NCI-H2107 treated with DMSO at 0.1 percent for 48 hours (cell line): ENCODE measurements around the gene PTGER3.
"Not testable (repeated sequence)": the region's sequence is repeated elsewhere in the genome, so short reads cannot be mapped to it uniquely, and the experiment has no call there.

Experiments
- DNase-seq: peaks from one replicate; lab custom pipeline; 2025; ENCODE audit not compliant: unreplicated experiment; lab: John Stamatoyannopoulos, UW

PTGER3 gene

GRCh38 chr1:70961374-70961975 is 86.1 kb downstream of the PTGER3 start:
- DNase-seq: no peak

DNA sequence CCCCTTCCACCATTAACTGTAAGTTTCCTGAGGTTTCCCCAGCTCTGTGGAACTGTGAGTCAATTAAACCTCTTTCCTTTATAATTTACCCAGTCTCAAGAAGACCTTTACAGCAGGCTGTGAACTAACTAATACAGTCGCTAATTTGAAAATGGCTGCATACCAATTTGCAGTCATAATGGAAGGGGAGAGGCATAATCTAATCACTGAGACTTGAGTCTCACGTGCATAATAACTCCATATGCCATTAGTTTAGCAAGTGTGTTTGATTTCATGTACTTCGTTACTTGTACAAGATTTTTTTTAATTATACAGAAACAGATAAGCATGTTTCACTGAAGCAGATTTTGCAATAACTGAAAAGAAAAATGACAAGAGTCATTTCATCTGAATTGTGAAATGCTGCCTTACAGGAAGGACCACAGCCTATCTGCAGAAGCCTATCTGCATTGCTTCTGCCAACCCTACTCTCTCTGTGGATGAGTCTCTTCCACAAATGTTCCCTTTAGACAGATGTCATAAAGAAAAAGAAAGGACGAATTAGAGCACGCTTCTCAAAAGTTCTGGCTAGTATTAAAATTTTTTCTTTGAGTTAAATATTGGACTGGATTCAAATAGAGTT is 99.1 kb downstream of the PTGER3 start:
- no peak for DNase-seq

- DNase-seq: no peak
Observed at GRCh38 chr1:70947835-70948234, 99.8 kb downstream of the PTGER3 start.

- DNase-seq: no peak
Observed at GRCh38 chr1:70945676-70946075, 101.9 kb downstream of the PTGER3 start.

DNA sequence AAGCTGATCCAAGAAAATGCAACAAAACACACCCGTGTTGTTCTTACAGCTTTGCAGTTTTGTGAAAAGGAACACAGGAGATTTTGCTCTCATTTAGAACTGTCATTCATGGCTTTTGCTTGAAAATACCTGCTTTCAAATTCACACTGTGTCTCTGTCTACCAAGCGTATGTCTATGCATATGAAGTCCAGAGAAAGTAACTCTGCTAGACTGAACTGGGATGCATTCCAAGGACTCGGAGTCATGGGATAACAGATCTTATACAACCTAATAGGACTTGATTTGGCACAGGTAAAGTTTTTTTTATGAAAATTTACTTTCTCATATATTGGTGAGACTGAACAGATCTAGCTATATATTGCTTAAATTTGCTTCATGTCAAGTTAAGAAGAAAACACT is 102.4 kb downstream of the PTGER3 start:
- no peak for DNase-seq

GRCh38 chr1:70941563-70941962 is 106.1 kb downstream of the PTGER3 start:
- DNase-seq: no peak

- DNase-seq: not testable (repeated sequence)
Observed at GRCh38 chr1:70940398-70940797, 107.2 kb downstream of the PTGER3 start.

DNA sequence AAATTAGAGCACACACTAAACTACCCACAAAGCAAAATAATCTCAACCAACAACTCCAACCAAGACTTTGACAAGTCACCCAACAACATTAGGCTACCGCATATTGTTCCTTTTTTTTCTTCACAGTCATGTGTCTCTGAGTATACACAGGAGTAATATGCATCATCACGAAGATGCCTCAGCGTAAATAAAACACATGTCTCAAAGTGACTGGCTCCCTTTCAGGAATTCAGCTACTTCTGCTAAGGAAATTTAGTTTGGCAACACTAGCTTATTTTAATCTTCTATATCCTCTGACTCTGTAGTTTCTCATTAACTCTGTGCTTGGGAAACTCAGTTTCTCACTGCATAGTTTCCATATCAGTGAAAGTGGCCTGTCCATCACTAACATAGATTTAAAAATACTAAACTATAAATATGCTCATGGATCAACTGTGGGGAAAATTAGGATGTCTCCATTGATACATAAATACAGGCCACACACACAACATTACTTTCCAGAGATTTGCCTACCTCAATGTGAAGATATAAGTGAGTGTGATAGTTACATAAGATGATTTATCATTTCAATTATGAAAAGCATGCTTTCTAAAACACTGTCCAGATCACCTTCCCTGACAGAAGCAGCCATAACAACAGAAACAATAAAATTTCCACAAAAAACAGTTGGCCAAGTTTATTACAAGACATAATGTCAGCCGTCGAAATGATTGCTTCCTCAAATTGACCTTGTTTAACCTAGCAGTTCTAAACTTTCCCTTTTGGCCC is 113.2 kb downstream of the PTGER3 start:
- DNase-seq: no peak

DNA sequence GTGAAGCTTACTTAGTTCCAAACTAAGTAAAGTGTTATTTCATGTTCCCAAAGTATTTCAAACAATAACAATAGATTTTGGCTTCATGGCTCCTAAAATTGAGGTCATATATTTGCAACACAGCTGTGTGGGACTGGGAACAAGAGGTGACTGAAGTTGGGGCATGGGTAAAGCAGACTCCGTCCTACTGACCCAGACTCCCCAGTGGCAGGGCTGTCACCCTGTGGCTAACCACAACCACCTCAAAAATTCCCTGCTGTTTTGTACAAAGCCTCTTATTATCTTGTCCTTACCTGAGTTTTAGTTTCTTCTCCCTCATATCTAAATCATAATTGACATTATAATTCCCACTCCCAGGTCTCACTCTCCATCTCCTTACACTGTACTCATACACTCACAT is 117.6 kb downstream of the PTGER3 start:
- no peak for DNase-seq

DNA sequence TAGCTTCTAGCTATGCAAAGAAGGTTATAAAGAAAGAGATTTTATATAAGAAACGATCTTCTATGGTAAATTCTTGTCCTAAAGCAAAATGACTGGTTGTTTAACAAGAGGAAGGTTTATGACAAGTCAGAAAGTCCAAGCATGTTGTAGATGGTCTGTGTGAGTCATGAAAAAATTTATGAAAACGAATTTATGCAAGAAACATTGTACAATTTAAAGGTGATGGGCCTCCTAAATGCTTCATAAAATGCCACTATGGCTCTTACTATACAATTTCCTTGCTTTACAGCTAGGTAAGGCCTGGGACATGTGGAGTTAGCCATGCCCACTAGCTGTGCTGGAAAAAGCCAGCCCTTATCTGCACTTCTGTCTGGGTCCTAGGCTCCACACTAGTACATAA is 125.4 kb downstream of the PTGER3 start:
- no peak for DNase-seq
